ENCODE results near the gene STIM2.

DNA sequence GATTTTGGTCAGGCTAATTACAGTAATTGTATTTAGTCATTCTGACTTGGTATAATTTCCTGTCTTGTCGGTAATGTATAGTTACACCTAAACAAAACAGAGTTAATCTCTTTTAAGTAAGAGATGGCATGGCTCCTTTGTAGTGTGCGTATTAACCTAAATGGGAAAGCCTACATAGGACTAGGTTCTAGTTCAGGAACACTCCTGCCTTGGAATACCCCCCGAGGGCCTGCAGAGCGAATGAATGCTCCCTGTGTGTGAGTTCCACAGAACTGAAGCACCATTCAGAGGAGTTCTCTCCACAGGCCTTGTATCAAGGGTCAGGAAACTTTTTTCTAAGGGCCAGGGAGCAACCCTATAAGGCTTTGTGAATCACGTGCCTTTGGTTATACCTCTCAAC lies 44.9 kb upstream of the STIM2 start:
- TF ChIP-seq CREB1 (IDR thresholded peaks at IDR 0.05; ENCODE audit: low read depth) (no peak), YY1 (IDR thresholded peaks at IDR 0.05; ENCODE audit: low read depth) (no peak), TAF1 (IDR thresholded peaks at IDR 0.05; ENCODE audit: low read depth) (no peak), EP300 (IDR thresholded peaks at IDR 0.05; ENCODE audit: borderline replicate concordance) (no peak), FOXM1 (IDR thresholded peaks at IDR 0.05; ENCODE audit: borderline replicate concordance, low read depth) (no peak), REST (IDR thresholded peaks at IDR 0.05; ENCODE audit: low read depth) (no peak), ZBTB7A (IDR thresholded peaks at IDR 0.05; ENCODE audit: low read depth) (no peak)
- TF ChIP-seq, protein P1, sequence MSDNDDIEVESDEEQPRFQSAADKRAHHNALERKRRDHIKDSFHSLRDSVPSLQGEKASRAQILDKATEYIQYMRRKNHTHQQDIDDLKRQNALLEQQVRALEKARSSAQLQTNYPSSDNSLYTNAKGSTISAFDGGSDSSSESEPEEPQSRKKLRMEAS (IDR thresholded peaks at IDR 0.05): no peak
